Motor neuron (in vitro differentiated cells): Measurements from ENCODE around the gene PARP4. TPM values are rescaled to one million over a fixed set of nuclear protein-coding genes. Genes with fewer than 3 reads are reported as not detected.
"Not testable (repeated sequence)": the region's sequence is repeated elsewhere in the genome, so short reads cannot be mapped to it uniquely, and the experiment has no call there.

Source experiments
- ATAC-seq, 8 experiments: fragments of 200-7000 bp; cut with Tn5 transposase; replicated peaks in 6 of 8; 2 replicates each; pipeline ENCODE4 v1.8.0; 2021; ENCODE audit warnings: mild to moderate bottlenecking in 8 of 8, moderate library complexity in 8 of 8
- H3K27ac ChIP-seq, 2 donors: fragments of 250-450 bp; sonication (Bioruptor Pico); 2 replicates each; pipeline ENCODE4 v1.9.0; 2021; ENCODE audit warnings: antibody characterized with exemption in 2 of 2, mild to moderate bottlenecking in 2 of 2, moderate library complexity in 1 of 2
- H3K4me1 ChIP-seq, 2 donors: fragments of 250-450 bp; sonication (Bioruptor Pico); replicated peaks in 1 of 2; 2 replicates each; pipeline ENCODE4 v1.6.1; 2021; ENCODE audit warnings: antibody characterized with exemption in 2 of 2, mild to moderate bottlenecking in 2 of 2, moderate library complexity in 1 of 2
- H3K4me3 ChIP-seq, 5 donors: fragments of 250-450 bp; sonication (Bioruptor Pico); 2 replicates each; pipeline ENCODE4 v1.9.0; 2021; ENCODE audit warnings: antibody characterized with exemption in 5 of 5, mild to moderate bottlenecking in 5 of 5, moderate library complexity in 4 of 5
- WGBS, 10 experiments: fragments of 450-650 bp; shearing (Covaris generic); methylation state at CpG; one replicate each; pipeline ENCODE4 v1.0.0; 2022; 5-methylcytosine and 5-hydroxymethylcytosine counted together
- in situ Hi-C, 9 experiments: fragments of 400-800 bp; cut with MboI; loops; one replicate each; pipeline ENCODE4 v1.15.0; 2021; ENCODE audit warnings: low sequenced_read_pairs in 9 of 9, low pct_unique_long_range_greater_than_20kb in 2 of 9; ENCODE audit not compliant: unreplicated experiment in 9 of 9
- total RNA-seq, 8 experiments: library from RNA; unstranded; fragments of 300-600 nt; gene quantifications; 2 replicates each; pipeline versions ENCODE4 v1.2.3 to v1.2.4, GENCODE V29; 2022

PARP4 gene
- 10 to 100 TPM in 7 of 8 experiments, 1 to 10 TPM in 1; 9.1 to 39.9 (median 18.2) TPM for total RNA-seq

GRCh38 chr13:24512197-24512907 is at the start of gene PARP4:
Gene PARP4, minus strand, starts transcription at chr13:24512778. Its CDS starts 9,002 bp downstream, at chr13:24503776.
- H3K4me1 ChIP-seq, result peaks cover 5 to 9% of the 10 kb centered on the region in 2 donors
- WGBS, 10 experiments, result 0% methylated on average over 1 to 8 of the region's 63 CpGs; no CpG with 5 or more reads in 4 of the 10 experiments
- H3K4me3 ChIP-seq, result peak within 1 kb of the TSS; percentile 54 to 97 (median 74)
- in situ Hi-C loops, result no loop called here
- peak; percentile 84 to 95 (median 93) for ATAC-seq
- peak within 1 kb of the TSS; percentile 45 to 79 for H3K27ac ChIP-seq

DNA sequence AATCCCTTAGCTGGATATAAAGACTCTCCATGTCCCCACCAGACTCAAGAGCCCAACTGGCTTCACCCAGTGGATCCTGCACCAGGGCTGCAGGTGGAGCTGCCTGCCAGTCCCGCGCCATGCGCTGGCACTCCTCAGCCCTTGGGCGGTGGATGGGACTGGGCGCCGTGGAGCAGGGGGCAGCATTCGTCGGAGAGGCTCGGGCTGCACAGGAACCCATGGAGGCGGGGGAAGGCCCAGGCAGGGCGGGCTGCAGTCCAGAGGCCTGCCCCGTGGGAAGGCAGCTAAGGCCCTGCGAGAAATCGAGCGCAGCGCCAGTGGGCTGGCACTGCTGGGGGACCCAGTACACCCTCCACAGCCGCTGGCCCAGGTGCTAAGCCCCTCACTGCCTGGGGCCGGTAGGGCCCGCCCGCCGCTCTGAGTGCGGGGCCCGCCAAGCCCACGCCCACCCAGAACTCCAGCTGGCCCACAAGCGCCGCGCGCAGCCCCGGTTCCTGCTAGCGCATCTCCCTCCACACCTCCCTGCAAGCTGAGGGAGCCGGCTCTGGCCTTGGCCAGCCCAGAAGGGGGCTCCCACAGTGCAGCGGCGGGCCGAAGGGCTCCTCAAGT is 48.1 kb upstream of the PARP4 start:
- ATAC-seq, in situ Hi-C loops, H3K27ac ChIP-seq, H3K4me3 ChIP-seq, H3K4me1 ChIP-seq: not testable (repeated sequence)
- 91 to 93% methylated on average over 5 to 7 of the region's 34 CpGs; no CpG with 5 or more reads in 8 of the 10 experiments for WGBS, 10 experiments

DNA sequence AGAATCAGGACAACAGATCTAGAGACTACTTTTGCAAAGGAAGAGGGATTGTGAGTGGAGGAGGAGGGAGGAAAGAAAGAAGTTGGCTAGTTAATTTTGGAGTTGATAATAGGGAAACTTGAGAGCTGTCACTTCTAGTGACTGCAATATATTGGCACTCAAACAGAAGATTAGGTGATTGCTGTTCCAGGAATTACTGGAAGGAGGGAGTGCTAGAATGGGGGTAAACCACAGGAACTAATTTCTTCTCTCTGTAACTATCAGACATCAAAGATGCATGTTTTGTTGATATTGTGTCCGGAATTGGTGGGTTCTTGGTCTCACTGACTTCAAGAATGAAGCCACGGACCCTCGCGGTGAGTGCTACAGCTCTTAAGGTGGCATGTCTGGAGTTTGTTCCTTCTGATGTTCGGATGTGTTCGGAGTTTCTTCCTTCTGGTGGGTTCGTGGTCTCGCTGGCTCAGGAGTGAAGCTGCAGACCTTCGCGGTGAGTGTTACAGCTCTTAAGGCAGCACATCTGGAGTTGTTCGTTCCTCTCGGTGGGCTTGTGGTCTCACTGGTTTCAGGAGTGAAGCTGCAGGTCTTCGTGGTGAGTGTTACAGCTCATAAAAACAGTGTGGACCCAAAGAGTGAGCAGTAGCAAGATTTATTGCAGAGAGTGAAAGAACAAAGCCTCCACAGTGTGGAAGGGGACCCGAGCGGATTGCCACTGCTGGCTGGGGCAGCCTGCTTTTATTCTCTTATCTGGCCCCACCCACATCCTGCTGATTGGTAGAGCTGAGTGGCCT is 47.0 kb upstream of the PARP4 start:
- WGBS, 10 experiments, result 20 to 100% (median 74%) methylated on average over 1 to 5 of the region's 15 CpGs; no CpG with 5 or more reads in 7 of the 10 experiments
- ATAC-seq, in situ Hi-C loops, H3K4me3 ChIP-seq, H3K27ac ChIP-seq, H3K4me1 ChIP-seq: not testable (repeated sequence)

GRCh38 chr13:24557081-24557480 is 44.5 kb upstream of the PARP4 start:
- H3K4me3 ChIP-seq, result no peak overlapping the region
- 31 to 96% (median 81%) methylated on average over 1 to 5 of the region's 5 CpGs; no CpG with 5 or more reads in 2 of the 10 experiments for WGBS, 10 experiments
- H3K4me1 ChIP-seq, result no peaks in the 10 kb centered on the region
- peak in 2 of 8 experiments; percentile 33 to 59 for ATAC-seq
- no peak overlapping the region for H3K27ac ChIP-seq
- in situ Hi-C loops, result no loop called here

DNA sequence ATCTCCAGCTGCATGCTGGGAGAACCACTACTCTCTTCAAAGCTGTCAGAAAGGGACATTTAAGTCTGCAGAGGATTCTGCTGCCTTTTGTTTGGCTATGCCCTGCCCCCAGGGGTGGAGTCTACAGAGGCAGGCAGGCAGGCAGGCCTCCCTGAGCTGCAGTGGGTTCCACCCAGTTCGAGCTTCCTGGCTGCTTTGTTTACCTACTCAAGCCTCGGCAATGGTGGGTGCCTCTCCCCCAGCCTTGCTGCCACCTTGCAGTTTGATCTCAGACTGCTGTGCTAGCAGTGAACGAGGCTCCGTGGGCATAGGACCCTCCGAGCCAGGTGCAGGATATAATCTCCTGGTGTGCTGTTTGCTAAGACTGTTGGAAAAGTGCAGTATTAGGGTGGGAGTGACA is 41.3 kb upstream of the PARP4 start:
- 0 to 100% (median 90%) methylated on average over 1 to 2 of the region's 5 CpGs; no CpG with 5 or more reads in 7 of the 10 experiments for WGBS, 10 experiments
- H3K4me3 ChIP-seq, H3K27ac ChIP-seq, in situ Hi-C loops, ATAC-seq, H3K4me1 ChIP-seq: not testable (repeated sequence)

DNA sequence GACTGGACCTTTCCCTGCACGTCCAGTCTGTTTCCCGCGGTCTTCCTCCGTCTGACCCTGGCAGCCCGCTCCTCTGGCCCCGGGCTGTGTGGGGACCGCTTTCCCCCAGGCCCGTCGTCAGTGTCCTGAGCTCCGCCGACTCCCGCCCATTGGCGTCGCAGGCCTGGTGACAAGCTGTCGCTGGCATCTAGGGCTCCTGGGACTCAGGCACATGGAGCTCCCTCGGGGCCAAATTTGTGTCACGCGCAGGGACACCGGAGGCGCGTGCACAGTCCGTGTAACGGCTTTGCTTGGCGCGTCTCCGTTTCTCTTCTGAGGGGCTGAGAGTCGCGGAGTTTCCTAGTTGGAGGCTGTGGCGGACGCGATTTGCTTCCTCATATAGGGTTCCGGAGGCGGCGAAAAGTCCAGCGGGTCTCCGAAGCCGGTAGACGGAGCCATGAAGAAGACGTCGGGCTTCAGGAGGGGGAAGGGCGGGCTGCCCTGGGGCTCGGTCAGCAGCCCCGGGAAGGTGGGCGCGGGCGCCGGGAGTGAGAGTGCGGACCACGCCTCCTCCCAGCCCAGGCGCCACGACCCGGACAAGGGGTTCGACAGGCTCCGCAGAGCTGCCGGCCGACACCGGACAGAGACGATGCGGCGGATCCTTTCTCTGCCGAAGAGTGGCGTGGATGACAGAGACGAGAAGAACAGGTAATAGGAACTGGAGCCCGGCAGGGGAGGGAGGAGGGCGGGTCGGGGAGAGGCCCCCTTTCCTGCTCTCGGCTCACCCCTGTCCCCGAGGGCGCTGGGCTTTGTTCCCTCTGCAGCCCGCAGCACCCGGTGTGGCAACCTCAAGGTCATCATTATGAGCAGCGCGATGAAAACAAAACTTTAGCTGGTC is 29.1 kb upstream of the PARP4 start:
- 0 to 60% (median 0%) methylated on average over 1 to 2 of the region's 73 CpGs; no CpG with 5 or more reads in 4 of the 10 experiments for WGBS, 10 experiments
- peak; percentile 60 to 85 (median 78) for ATAC-seq
- in situ Hi-C loops, result loop anchor here in 1 of 9 experiments (25.0 kb wide), 1 partner anchor 229 kb away; the partner anchor contains the start of gene C1QTNF9
- not testable (repeated sequence) for H3K4me1 ChIP-seq, H3K27ac ChIP-seq
- H3K4me3 ChIP-seq, result peak overlapping the region; percentile 25 to 40 (median 36)

DNA sequence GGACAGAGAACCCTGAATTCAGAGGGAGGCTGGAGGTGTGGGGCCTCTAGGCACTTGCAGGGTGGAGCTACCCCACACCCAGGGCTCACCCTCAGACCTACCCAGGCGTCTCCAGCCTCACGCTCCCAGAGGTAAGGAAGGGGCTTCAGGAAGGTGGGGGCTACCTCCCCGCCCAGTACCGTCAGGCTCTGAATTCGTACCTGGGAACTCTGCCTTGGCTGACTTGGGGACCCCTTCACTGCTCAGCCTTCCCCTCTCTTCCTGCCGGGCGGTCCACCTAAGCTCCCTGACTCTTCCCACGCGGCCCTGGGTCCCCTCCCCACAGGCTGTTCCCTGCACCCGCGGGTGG is 28.5 kb upstream of the PARP4 start:
- WGBS, 10 experiments, result 22 to 77% (median 40%) methylated on average over 1 to 7 of the region's 11 CpGs; no CpG with 5 or more reads in 7 of the 10 experiments
- H3K4me3 ChIP-seq, result peak overlapping the region in 1 of 5 donors; percentile 25
- in situ Hi-C loops, result loop anchor here in 1 of 9 experiments (25.0 kb wide), 1 partner anchor 229 kb away; the partner anchor contains the start of gene C1QTNF9
- H3K4me1 ChIP-seq, result peaks cover 0 to 2% of the 10 kb centered on the region in 2 donors
- peak in 2 of 8 experiments; percentile 27 to 31 for ATAC-seq
- no peak overlapping the region for H3K27ac ChIP-seq

- WGBS, 10 experiments, result 20 to 100% (median 96%) methylated on average over 1 to 12 of the region's 32 CpGs; no CpG with 5 or more reads in 4 of the 10 experiments
- no peak overlapping the region for H3K4me3 ChIP-seq
- in situ Hi-C loops, result loop anchor here in 1 of 9 experiments (25.0 kb wide), 1 partner anchor 228 kb away; the partner anchor contains the start of gene C1QTNF9
- peak; percentile 34 to 76 (median 54) for ATAC-seq
- H3K4me1 ChIP-seq, result peaks cover 0 to 2% of the 10 kb centered on the region in 2 donors
- H3K27ac ChIP-seq, result no peak overlapping the region
Measured at GRCh38 chr13:24540236-24541126, 27.9 kb upstream of the PARP4 start.

GRCh38 chr13:24539500-24540165 is 27.1 kb upstream of the PARP4 start:
- no peak overlapping the region for H3K4me3 ChIP-seq
- ATAC-seq, result no peak
- H3K27ac ChIP-seq, result no peak overlapping the region
- WGBS, 10 experiments, result 62 to 100% (median 88%) methylated on average over 1 to 4 of the region's 11 CpGs; no CpG with 5 or more reads in 5 of the 10 experiments
- H3K4me1 ChIP-seq, result peaks cover 0 to 2% of the 10 kb centered on the region in 2 donors
- in situ Hi-C loops, result loop anchor here in 1 of 9 experiments (25.0 kb wide), 1 partner anchor 227 kb away; the partner anchor contains the start of gene C1QTNF9

DNA sequence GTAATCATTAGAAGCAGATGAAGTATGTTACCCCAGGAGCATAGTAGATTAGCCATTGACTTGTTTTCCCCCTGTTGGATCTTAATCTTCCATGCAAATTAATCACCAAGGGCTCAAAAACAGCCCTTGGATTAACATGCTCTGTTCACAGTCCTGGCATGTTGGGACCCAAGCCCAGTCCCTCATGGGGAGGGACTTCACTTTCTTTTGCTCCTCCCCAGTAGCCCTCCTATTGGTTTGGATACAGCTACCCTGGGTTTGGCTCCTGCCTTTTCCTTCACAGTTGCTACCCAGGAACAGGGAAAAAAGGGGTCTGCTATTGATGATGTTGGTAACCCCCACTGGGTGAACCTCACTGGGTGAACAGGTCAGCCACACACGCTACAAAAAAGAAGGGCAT is 16.9 kb upstream of the PARP4 start:
- H3K4me1 ChIP-seq, result no peaks in the 10 kb centered on the region
- H3K4me3 ChIP-seq, result no peak overlapping the region
- ATAC-seq, result no peak
- WGBS, 10 experiments, result 11 to 100% (median 83%) methylated on average over 1 of the region's 1 CpG; no CpG with 5 or more reads in 5 of the 10 experiments
- in situ Hi-C loops, result loop anchor here in 1 of 9 experiments (25.0 kb wide), 1 partner anchor 217 kb away; the partner anchor contains the start of gene C1QTNF9
- H3K27ac ChIP-seq, result no peak overlapping the region
